H9 (cell line): Measurements from ENCODE around the gene MBOAT2. TPM values are rescaled to one million over a fixed set of nuclear protein-coding genes. Genes with fewer than 3 reads are reported as not detected.
A peak's percentile ranks its signal among the peaks of the same experiment; 100 is the strongest.

Experiments used
- DNase-seq: peaks from one replicate; pipeline ENCODE4 v3.0.0-alpha.2; 2017
- H2AFZ ChIP-seq: one replicate; pipeline ENCODE4 v1.6.1; 2013; ENCODE audit warnings: mild to moderate bottlenecking, low read length, control low read depth, moderate library complexity
- H2AK5ac ChIP-seq: 2 replicates; pipeline ENCODE4 v1.6.1; 2013; ENCODE audit warnings: low read length, control low read depth, mixed read lengths; ENCODE audit not compliant: insufficient read length
- H2BK120ac ChIP-seq: one replicate; pipeline ENCODE4 v1.6.1; 2013; ENCODE audit warnings: low read depth, mild to moderate bottlenecking, low read length, control low read depth, inconsistent platforms; ENCODE audit not compliant: poor library complexity, severe bottlenecking
- H2BK12ac ChIP-seq: 2 replicates; pipeline ENCODE4 v1.6.1; 2013; ENCODE audit warnings: low read length, control low read depth, mixed read lengths, low read depth; ENCODE audit not compliant: insufficient read length
- H2BK15ac ChIP-seq: 2 replicates; pipeline ENCODE4 v1.6.1; 2013; ENCODE audit warnings: low read depth, low read length, control low read depth
- H2BK20ac ChIP-seq: one replicate; pipeline ENCODE4 v1.6.1; 2013; ENCODE audit warnings: low read depth, mild to moderate bottlenecking, low read length, control low read depth, inconsistent platforms; ENCODE audit not compliant: poor library complexity, severe bottlenecking
- H2BK5ac ChIP-seq: 2 replicates; pipeline ENCODE4 v1.6.1; 2013; ENCODE audit warnings: low read length, control low read depth, mixed read lengths; ENCODE audit not compliant: insufficient read length
- H3K14ac ChIP-seq: 2 replicates; pipeline ENCODE4 v1.6.1; 2013; ENCODE audit warnings: low read length, control low read depth; ENCODE audit not compliant: insufficient read depth
- H3K18ac ChIP-seq: 2 replicates; pipeline ENCODE4 v1.6.1; 2013; ENCODE audit warnings: low read depth, mild to moderate bottlenecking, mixed read lengths, low read length, control low read depth; ENCODE audit not compliant: insufficient read length
- H3K23ac ChIP-seq: 2 replicates; pipeline ENCODE4 v1.6.1; 2013; ENCODE audit warnings: low read length, control low read depth, mixed read lengths, low read depth; ENCODE audit not compliant: insufficient read length
- H3K23me2 ChIP-seq: 2 replicates; pipeline ENCODE4 v1.6.1; 2013; ENCODE audit warnings: low read depth, mild to moderate bottlenecking, mixed read lengths, low read length, control low read depth; ENCODE audit not compliant: insufficient read length, poor library complexity, severe bottlenecking
- H3K27ac ChIP-seq: 2 replicates; pipeline ENCODE4 v1.5.1; 2013; ENCODE audit warnings: low read length, control low read depth, mixed read lengths, low read depth; ENCODE audit not compliant: insufficient read length
- H3K27me3 ChIP-seq: 2 replicates; pipeline ENCODE4 v1.6.1; 2013; ENCODE audit warnings: low read length, control low read depth, inconsistent platforms; ENCODE audit not compliant: insufficient read depth
- H3K4ac ChIP-seq: 2 replicates; pipeline ENCODE4 v1.6.1; 2013; ENCODE audit warnings: low read depth, mild to moderate bottlenecking, control low read depth, inconsistent platforms, low read length, moderate library complexity
- H3K4me1 ChIP-seq: 2 replicates; pipeline ENCODE4 v1.6.1; 2013; ENCODE audit warnings: low read length, control low read depth, inconsistent platforms; ENCODE audit not compliant: insufficient read depth
- H3K4me2 ChIP-seq: 2 replicates; pipeline ENCODE4 v1.6.1; 2013; ENCODE audit warnings: low read length, control low read depth, mixed read lengths; ENCODE audit not compliant: insufficient read length, insufficient read depth
- H3K56ac ChIP-seq: 2 replicates; pipeline ENCODE4 v1.6.1; 2013; ENCODE audit warnings: low read depth, mild to moderate bottlenecking, mixed read lengths, low read length, control low read depth; ENCODE audit not compliant: insufficient read length
- H3K79me1 ChIP-seq: 2 replicates; pipeline ENCODE4 v1.6.1; 2013; ENCODE audit warnings: low read depth, mild to moderate bottlenecking, moderate library complexity, low read length, control low read depth, inconsistent platforms; ENCODE audit not compliant: insufficient read depth, poor library complexity, severe bottlenecking
- H3K79me2 ChIP-seq: 2 replicates; pipeline ENCODE4 v1.6.1; 2013; ENCODE audit warnings: low read length, control low read depth, inconsistent platforms; ENCODE audit not compliant: insufficient read depth
- H3K9ac ChIP-seq: 2 replicates; pipeline ENCODE4 v1.6.1; 2013; ENCODE audit warnings: low read length, control low read depth, mixed read lengths; ENCODE audit not compliant: insufficient read length; ENCODE audit errors: extremely low read depth
- H3K9me3 ChIP-seq: one replicate; pipeline ENCODE4 v1.6.1; 2013; ENCODE audit warnings: low read depth, low read length, inconsistent platforms; ENCODE audit not compliant: control insufficient read depth
- H3T11ph ChIP-seq: one replicate; pipeline ENCODE4 v1.6.1; 2013; ENCODE audit warnings: mild to moderate bottlenecking, low read length, control low read depth, inconsistent platforms
- H4K20me1 ChIP-seq: one replicate; pipeline ENCODE4 v1.6.1; 2013; ENCODE audit not compliant: control insufficient read depth, insufficient read length, insufficient read depth
- H4K5ac ChIP-seq: 2 replicates; pipeline ENCODE4 v1.6.1; 2013; ENCODE audit warnings: low read depth, mild to moderate bottlenecking, mixed read lengths, low read length, control low read depth; ENCODE audit not compliant: insufficient read length
- H4K8ac ChIP-seq: replicated peaks from 2 replicates; pipeline ENCODE4 v1.6.1; 2013; ENCODE audit warnings: low read length, control low read depth, mixed read lengths, low read depth; ENCODE audit not compliant: insufficient read length
- H4K91ac ChIP-seq: 2 replicates; pipeline ENCODE4 v1.6.1; 2013; ENCODE audit warnings: low read depth, mild to moderate bottlenecking, moderate library complexity, mixed read lengths, low read length, control low read depth; ENCODE audit not compliant: insufficient read length
- H3K27ac Mint-ChIP-seq, 3 experiments: 2 replicates in 2 of 3; 3 replicates in 1 of 3; pipeline ENCODE4 v1.8.0; 2020 to 2021; ENCODE audit warnings: mixed read lengths in 3 of 3, mild to moderate bottlenecking in 1 of 3, moderate library complexity in 1 of 3
- H3K27me3 Mint-ChIP-seq: 2 replicates; pipeline ENCODE4 v1.8.0; 2021; ENCODE audit warnings: low read depth, mild to moderate bottlenecking, moderate library complexity, mixed read lengths
- H3K36me3 Mint-ChIP-seq, 3 experiments: 2 replicates in 2 of 3; 3 replicates in 1 of 3; pipeline ENCODE4 v1.8.0; 2020 to 2021; ENCODE audit warnings: low read depth in 3 of 3, mixed read lengths in 3 of 3; ENCODE audit not compliant: insufficient read depth in 1 of 3
- H3K4me1 Mint-ChIP-seq, 2 experiments: 2 replicates each; pipeline ENCODE4 v1.8.0; 2020; ENCODE audit warnings: mixed read lengths in 2 of 2
- H3K4me3 Mint-ChIP-seq, 2 experiments: 2 replicates in 1 of 2; 3 replicates in 1 of 2; pipeline ENCODE4 v1.8.0; 2020 to 2021; ENCODE audit warnings: mild to moderate bottlenecking in 2 of 2, mixed read lengths in 2 of 2, moderate library complexity in 1 of 2
- H3K9me3 Mint-ChIP-seq, 2 experiments: 2 replicates in 1 of 2; 3 replicates in 1 of 2; pipeline ENCODE4 v1.8.0; 2020; ENCODE audit warnings: mild to moderate bottlenecking in 2 of 2, mixed read lengths in 2 of 2, moderate library complexity in 1 of 2
- CTCF ChIP-seq: fragments of 200-600 bp; sonication (generic); conservative IDR thresholded peaks from 3 replicates; pipeline ENCODE4 v1.8.0; 2021; ENCODE audit warnings: antibody characterized with exemption, mild to moderate bottlenecking
- WGBS: extraction: QIAGEN DNeasy Blood & Tissue Kit; methylation state at CpG from one replicate; pipeline ENCODE4 v1.1.7; 2013; ENCODE audit warnings: missing lambda C conversion rate, low lambda C conversion rate, mixed read lengths; ENCODE audit not compliant: insufficient read length; ENCODE audit errors: extremely low coverage; 5-methylcytosine and 5-hydroxymethylcytosine counted together
- total RNA-seq: library from RNA; stranded (reverse); gene quantifications from 2 replicates; pipeline ENCODE4 v1.2.1, GENCODE V29; 2021

The MBOAT2 gene
- total RNA-seq, 1 experiment from 2014 or later = 20.2 TPM

GRCh38 chr2:8984157-8984556 is 19.3 kb downstream of the MBOAT2 start:
- no peak overlapping the region for H3K56ac ChIP-seq
- H3K23ac ChIP-seq = no peak overlapping the region
- H3T11ph ChIP-seq = no peak overlapping the region
- H2BK12ac ChIP-seq = no peak overlapping the region
- no peaks in the 10 kb centered on the region for H4K20me1 ChIP-seq
- H3K79me1 ChIP-seq = peaks cover 2% of the 10 kb centered on the region
- H2BK15ac ChIP-seq = no peak overlapping the region
- H4K5ac ChIP-seq = no peak overlapping the region
- H2BK20ac ChIP-seq = no peak overlapping the region
- H3K18ac ChIP-seq = no peak overlapping the region
- no peak overlapping the region for H3K9ac ChIP-seq
- no peak overlapping the region for H3K4me2 ChIP-seq
- no peaks in the 10 kb centered on the region; the same call in 1 of the 2 replicates for H3K79me2 ChIP-seq
- no peak overlapping the region for H2AFZ ChIP-seq
- no CpG with 5 or more reads among the region's 5 CpGs for WGBS
- no peaks in the 10 kb centered on the region for H3K4me1 ChIP-seq
- H2BK5ac ChIP-seq = no peak overlapping the region
- Mint-ChIP-seq H3K36me3 (no peaks in the 10 kb centered on the region), H3K27ac (peak overlapping the region in 1 of 3 experiments; percentile 25; a peak in 1 of 7 replicates), H3K4me3 (no peak overlapping the region), H3K27me3 (no peaks in the 10 kb centered on the region), H3K9me3 (no peaks in the 10 kb centered on the region), H3K4me1 (peaks cover 28 to 38% of the 10 kb centered on the region in 2 experiments)
- DNase-seq = no peak
- TF ChIP-seq CTCF = no peak
- no peaks in the 10 kb centered on the region for H3K9me3 ChIP-seq
- H4K8ac ChIP-seq = no peak overlapping the region
- no peak overlapping the region for H2BK120ac ChIP-seq
- H4K91ac ChIP-seq = no peak overlapping the region
- H3K14ac ChIP-seq = no peak overlapping the region
- H3K23me2 ChIP-seq = no peaks in the 10 kb centered on the region
- no peak overlapping the region for H3K27ac ChIP-seq
- H2AK5ac ChIP-seq = no peak overlapping the region
- no peaks in the 10 kb centered on the region for H3K27me3 ChIP-seq
- H3K4ac ChIP-seq = no peak overlapping the region
